Right lobe of liver (tissue), 4 donors: ENCODE data around the gene DDR2.

Experiments
- POLR2A ChIP-seq: fragments of 450-650 bp; IDR thresholded peaks from one replicate; pipeline ENCODE4 v1.6.1; 2017; ENCODE audit warnings: antibody characterized with exemption, mild to moderate bottlenecking
- TF ChIP-seq, protein P1 (sequence below), 4 donors: fragments of 200-600 bp in 3 of 4; fragments of 450-650 bp in 1 of 4; IDR thresholded peaks; one replicate each; pipeline versions ENCODE4 v1.5.1 to v1.8.0; 2016 to 2022; ENCODE audit warnings: antibody characterized with exemption in 4 of 4, mild to moderate bottlenecking in 2 of 4
- donor health status: DM: no; HTN: no; CAD: no.
- donor health status: DM: no; HTN: no; CAD: no.
- donor health status: DM: no; HTN: yes; CAD: no.

- TF ChIP-seq, protein P1, sequence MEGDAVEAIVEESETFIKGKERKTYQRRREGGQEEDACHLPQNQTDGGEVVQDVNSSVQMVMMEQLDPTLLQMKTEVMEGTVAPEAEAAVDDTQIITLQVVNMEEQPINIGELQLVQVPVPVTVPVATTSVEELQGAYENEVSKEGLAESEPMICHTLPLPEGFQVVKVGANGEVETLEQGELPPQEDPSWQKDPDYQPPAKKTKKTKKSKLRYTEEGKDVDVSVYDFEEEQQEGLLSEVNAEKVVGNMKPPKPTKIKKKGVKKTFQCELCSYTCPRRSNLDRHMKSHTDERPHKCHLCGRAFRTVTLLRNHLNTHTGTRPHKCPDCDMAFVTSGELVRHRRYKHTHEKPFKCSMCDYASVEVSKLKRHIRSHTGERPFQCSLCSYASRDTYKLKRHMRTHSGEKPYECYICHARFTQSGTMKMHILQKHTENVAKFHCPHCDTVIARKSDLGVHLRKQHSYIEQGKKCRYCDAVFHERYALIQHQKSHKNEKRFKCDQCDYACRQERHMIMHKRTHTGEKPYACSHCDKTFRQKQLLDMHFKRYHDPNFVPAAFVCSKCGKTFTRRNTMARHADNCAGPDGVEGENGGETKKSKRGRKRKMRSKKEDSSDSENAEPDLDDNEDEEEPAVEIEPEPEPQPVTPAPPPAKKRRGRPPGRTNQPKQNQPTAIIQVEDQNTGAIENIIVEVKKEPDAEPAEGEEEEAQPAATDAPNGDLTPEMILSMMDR (IDR thresholded peaks at IDR 0.05): no peak
- TF ChIP-seq POLR2A: no peak
These were observed 42.2 kb upstream of the DDR2 start for GRCh38 chr1:162590101-162590500.
